ENCODE data around the gene KIAA1586.

DNA sequence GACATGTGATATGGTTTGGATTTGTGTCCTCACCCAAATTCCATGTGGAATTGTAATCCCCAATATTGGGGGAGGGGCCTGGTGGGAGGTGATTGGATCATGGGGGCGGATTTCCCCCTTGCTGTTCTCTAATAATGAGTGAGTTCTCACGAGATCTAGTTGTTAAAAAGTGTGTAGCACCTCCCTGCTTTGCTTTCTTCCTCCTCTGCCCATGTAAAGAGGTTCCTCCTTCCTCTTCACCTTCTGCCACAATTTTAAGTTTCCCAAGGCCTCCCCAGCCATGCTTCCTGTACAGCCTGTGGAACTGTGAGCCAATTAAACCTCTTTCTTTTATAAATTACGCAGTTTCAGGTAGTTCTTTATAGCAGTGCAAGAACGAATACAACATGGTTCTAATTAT, 41.4 kb downstream of the KIAA1586 start:
- TF ChIP-seq CTCF (IDR thresholded peaks at IDR 0.05) (no peak), POLR2A (IDR thresholded peaks at IDR 0.05) (no peak)

Data from body of pancreas (tissue), 4 donors.